Mesenchymal stem cell (in vitro differentiated cells and primary cell): Measurements from ENCODE around the gene ARHGAP24.

ENCODE experiments used
- DNase-seq: peaks from one replicate; pipeline ENCODE4 v3.0.0-alpha.2; 2013
- H2AFZ ChIP-seq: one replicate; pipeline ENCODE4 v1.6.1; 2013; ENCODE audit warnings: low read depth, mild to moderate bottlenecking, control low read depth, inconsistent platforms, low read length, moderate library complexity
- H2AK5ac ChIP-seq: 2 replicates; pipeline ENCODE4 v1.6.1; 2013; ENCODE audit warnings: low read length, moderate library complexity, mild to moderate bottlenecking, inconsistent platforms; ENCODE audit not compliant: severe bottlenecking
- H2BK120ac ChIP-seq: one replicate; pipeline ENCODE4 v1.6.1; 2013; ENCODE audit warnings: low read depth, mild to moderate bottlenecking, inconsistent platforms, low read length, moderate library complexity
- H2BK12ac ChIP-seq, 2 experiments: one replicate each; pipeline ENCODE4 v1.6.1; 2013; ENCODE audit warnings: inconsistent platforms in 2 of 2, low read length in 2 of 2, mild to moderate bottlenecking in 2 of 2, moderate library complexity in 2 of 2, control low read depth in 1 of 2
- H2BK15ac ChIP-seq: one replicate; pipeline ENCODE4 v1.6.1; 2013; ENCODE audit warnings: mild to moderate bottlenecking, low read depth, inconsistent platforms; ENCODE audit not compliant: poor library complexity, severe bottlenecking
- H2BK5ac ChIP-seq: 2 replicates; pipeline ENCODE4 v1.6.1; 2013; ENCODE audit warnings: low read depth, mild to moderate bottlenecking, low read length, control low read depth, inconsistent platforms; ENCODE audit not compliant: poor library complexity, severe bottlenecking
- H3K14ac ChIP-seq, 2 experiments: one replicate each; pipeline ENCODE4 v1.6.1; 2013; ENCODE audit warnings: inconsistent platforms in 2 of 2, low read length in 2 of 2, control low read depth in 1 of 2, mild to moderate bottlenecking in 1 of 2, moderate library complexity in 1 of 2
- H3K18ac ChIP-seq, 2 experiments: one replicate each; pipeline ENCODE4 v1.6.1; 2013; ENCODE audit warnings: inconsistent platforms in 2 of 2, low read length in 2 of 2, control low read depth in 1 of 2, low read depth in 1 of 2, mild to moderate bottlenecking in 1 of 2
- H3K23ac ChIP-seq, 2 experiments: one replicate each; pipeline ENCODE4 v1.6.1; 2013; ENCODE audit warnings: inconsistent platforms in 2 of 2, low read length in 2 of 2, mild to moderate bottlenecking in 2 of 2, moderate library complexity in 2 of 2, control low read depth in 1 of 2
- H3K27ac ChIP-seq: 2 replicates; pipeline ENCODE4 v1.5.1; 2013; ENCODE audit warnings: mild to moderate bottlenecking, moderate library complexity, low read length, control low read depth, inconsistent platforms; ENCODE audit not compliant: poor library complexity, severe bottlenecking
- H3K27me3 ChIP-seq, 2 experiments: 2 replicates each; pipeline versions ENCODE4 v1.6.1 to v1.7.0; 2013; ENCODE audit warnings: low read length in 2 of 2, mild to moderate bottlenecking in 2 of 2, moderate library complexity in 2 of 2, control low read depth in 1 of 2, inconsistent platforms in 1 of 2; ENCODE audit not compliant: control insufficient read depth in 1 of 2, insufficient read depth in 1 of 2
- H3K36me3 ChIP-seq, 2 experiments: 2 replicates each; pipeline versions ENCODE4 v1.6.1 to v1.7.0; 2013; ENCODE audit warnings: low read length in 2 of 2, control low read depth in 1 of 2, inconsistent platforms in 1 of 2, low read depth in 1 of 2, mild to moderate bottlenecking in 1 of 2; ENCODE audit not compliant: insufficient read depth in 2 of 2, control insufficient read depth in 1 of 2
- H3K4ac ChIP-seq, 2 experiments: one replicate each; pipeline ENCODE4 v1.6.1; 2013; ENCODE audit warnings: inconsistent platforms in 2 of 2, low read length in 2 of 2, mild to moderate bottlenecking in 2 of 2, moderate library complexity in 2 of 2, control low read depth in 1 of 2, low read depth in 1 of 2
- H3K4me1 ChIP-seq: 2 replicates; pipeline ENCODE4 v1.6.1; 2013; ENCODE audit warnings: low read depth, low read length, control low read depth; ENCODE audit not compliant: control insufficient read depth, insufficient read depth
- H3K4me2 ChIP-seq: 2 replicates; pipeline ENCODE4 v1.6.1; 2013; ENCODE audit warnings: low read length, mild to moderate bottlenecking, inconsistent platforms; ENCODE audit not compliant: poor library complexity, severe bottlenecking
- H3K4me3 ChIP-seq, 2 experiments: 2 replicates each; pipeline versions ENCODE4 v1.5.1 to v1.7.0; 2013; ENCODE audit warnings: low read length in 2 of 2, mild to moderate bottlenecking in 2 of 2, control low read depth in 1 of 2, low read depth in 1 of 2; ENCODE audit not compliant: insufficient read depth in 1 of 2
- H3K79me1 ChIP-seq: replicated peaks from 2 replicates; pipeline ENCODE4 v1.6.1; 2013; ENCODE audit warnings: mild to moderate bottlenecking, control low read depth, low read length, inconsistent platforms; ENCODE audit not compliant: poor library complexity, severe bottlenecking
- H3K9ac ChIP-seq: 2 replicates; pipeline ENCODE4 v1.7.0; 2013; ENCODE audit warnings: mild to moderate bottlenecking, low read length, moderate library complexity
- H3K9me3 ChIP-seq: 2 replicates; pipeline ENCODE4 v1.7.0; 2013; ENCODE audit warnings: mild to moderate bottlenecking, low read length; ENCODE audit not compliant: control insufficient read depth
- H4K8ac ChIP-seq: one replicate; pipeline ENCODE4 v1.6.1; 2013; ENCODE audit warnings: inconsistent platforms, mild to moderate bottlenecking, low read length, moderate library complexity
- H4K91ac ChIP-seq: one replicate; pipeline ENCODE4 v1.6.1; 2013; ENCODE audit warnings: mild to moderate bottlenecking, low read length, inconsistent platforms
- WGBS: methylation state at CpG from one replicate; pipeline ENCODE4 v1.1.7; 2013; ENCODE audit warnings: mixed read lengths; 5-methylcytosine and 5-hydroxymethylcytosine counted together

The ARHGAP24 gene

DNA sequence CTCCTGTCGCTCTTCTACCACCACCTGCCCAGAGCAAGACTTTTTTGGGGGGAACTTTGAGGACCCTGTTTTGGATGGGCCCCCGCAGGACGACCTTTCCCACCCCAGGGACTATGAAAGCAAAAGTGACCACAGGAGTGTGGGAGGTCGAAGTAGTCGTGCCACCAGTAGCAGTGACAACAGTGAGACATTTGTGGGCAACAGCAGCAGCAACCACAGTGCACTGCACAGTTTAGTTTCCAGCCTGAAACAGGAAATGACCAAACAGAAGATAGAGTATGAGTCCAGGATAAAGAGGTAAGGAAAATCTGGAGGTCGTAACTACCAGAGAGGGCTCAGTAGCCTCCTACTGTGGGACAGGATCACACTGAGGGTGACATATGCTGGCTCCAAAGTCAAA, 520.4 kb downstream of the ARHGAP24 start:
- Histone ChIP-seq H3K4me3 (no peak overlapping the region), H3K9me3 (no peaks in the 10 kb centered on the region), H3K36me3 (peaks cover 11 to 77% of the 10 kb centered on the region in 2 experiments), H3K4ac (no peak overlapping the region), H3K27ac (no peak overlapping the region), H3K18ac (no peak overlapping the region), H3K14ac (no peak overlapping the region), H3K27me3 (no peaks in the 10 kb centered on the region), H3K4me2 (peak overlapping the region; percentile 21), H3K79me1 (no peaks in the 10 kb centered on the region), H2BK5ac (no peak overlapping the region), H2AFZ (no peak overlapping the region), H3K4me1 (no peaks in the 10 kb centered on the region), H2AK5ac (no peak overlapping the region), H4K8ac (no peak overlapping the region), H2BK15ac (no peak overlapping the region), H3K9ac (no peak overlapping the region), H2BK120ac (no peak overlapping the region), H4K91ac (no peak overlapping the region), H3K23ac (no peak overlapping the region), H2BK12ac (no peak overlapping the region)
- no peak for DNase-seq
- 96% methylated on average over 6 of the region's 6 CpGs for WGBS

DNA sequence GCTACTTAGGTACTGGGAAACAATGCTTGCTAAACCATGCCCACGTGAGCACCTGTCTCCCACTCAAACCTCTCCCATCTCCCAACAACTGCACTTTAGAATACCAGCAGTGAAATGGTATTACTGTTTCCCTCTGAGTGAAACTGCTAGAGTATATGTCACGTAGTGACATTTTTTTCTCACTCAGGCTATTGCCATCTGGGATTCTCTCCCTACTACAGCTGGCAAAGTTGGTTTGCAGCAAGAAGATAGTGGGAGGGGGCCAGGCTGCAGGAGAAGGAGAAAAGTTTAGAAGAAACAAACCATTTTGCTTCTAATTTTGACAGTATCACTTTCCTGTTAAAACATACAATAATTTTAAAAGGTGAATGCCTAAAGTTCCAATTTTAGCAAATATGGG, 526.6 kb downstream of the ARHGAP24 start:
- no peak overlapping the region for H2AFZ ChIP-seq
- no peak overlapping the region for H3K4me2 ChIP-seq
- H3K23ac ChIP-seq = no peak overlapping the region
- no peak overlapping the region for H2AK5ac ChIP-seq
- WGBS = 80% methylated on average over 1 of the region's 2 CpGs
- H3K27ac ChIP-seq = no peak overlapping the region
- H4K8ac ChIP-seq = no peak overlapping the region
- no peak overlapping the region for H2BK120ac ChIP-seq
- no peak overlapping the region for H2BK15ac ChIP-seq
- no peak overlapping the region for H3K18ac ChIP-seq
- no peaks in the 10 kb centered on the region for H3K4me1 ChIP-seq
- no peak overlapping the region for H4K91ac ChIP-seq
- H3K14ac ChIP-seq = no peak overlapping the region
- H3K79me1 ChIP-seq = no peaks in the 10 kb centered on the region
- no peak for DNase-seq
- H2BK5ac ChIP-seq = no peak overlapping the region
- H3K4ac ChIP-seq = no peak overlapping the region
- no peak overlapping the region for H3K9ac ChIP-seq
- H3K4me3 ChIP-seq = no peak overlapping the region
- H3K36me3 ChIP-seq = peaks cover 0 to 74% of the 10 kb centered on the region in 2 experiments
- no peaks in the 10 kb centered on the region for H3K9me3 ChIP-seq
- no peak overlapping the region for H2BK12ac ChIP-seq
- no peaks in the 10 kb centered on the region for H3K27me3 ChIP-seq

DNA sequence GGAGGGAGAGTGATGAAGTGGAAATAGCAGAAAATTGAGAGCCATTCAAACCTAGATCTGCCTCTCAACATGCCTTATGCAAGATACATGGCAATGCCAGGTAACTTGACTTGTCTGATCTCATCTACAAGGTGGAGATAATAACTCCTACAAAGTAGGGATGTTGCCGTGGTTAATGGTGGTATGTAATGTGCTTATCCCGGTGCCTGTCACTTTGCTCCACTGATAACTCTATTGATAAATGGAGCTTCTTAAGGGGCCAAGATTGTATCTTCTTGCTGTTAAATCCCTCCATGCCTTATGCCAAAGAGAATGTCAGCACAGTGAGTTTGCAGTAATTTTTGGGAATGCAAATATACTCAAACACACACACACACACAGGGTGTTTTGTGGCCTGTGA, 529.1 kb downstream of the ARHGAP24 start:
- no peak overlapping the region for H3K18ac ChIP-seq
- H2BK120ac ChIP-seq = no peak overlapping the region
- no peak overlapping the region for H4K8ac ChIP-seq
- H3K4me2 ChIP-seq = no peak overlapping the region
- no peak overlapping the region for H2AFZ ChIP-seq
- no peak overlapping the region for H3K9ac ChIP-seq
- no peak for DNase-seq
- no peaks in the 10 kb centered on the region for H3K27me3 ChIP-seq
- H3K23ac ChIP-seq = no peak overlapping the region
- no peaks in the 10 kb centered on the region for H3K4me1 ChIP-seq
- H2BK5ac ChIP-seq = no peak overlapping the region
- WGBS = 100% methylated on average over 1 of the region's 2 CpGs
- H4K91ac ChIP-seq = no peak overlapping the region
- H3K79me1 ChIP-seq = no peaks in the 10 kb centered on the region
- peaks cover 0 to 66% of the 10 kb centered on the region in 2 experiments for H3K36me3 ChIP-seq
- no peak overlapping the region for H3K4me3 ChIP-seq
- no peaks in the 10 kb centered on the region for H3K9me3 ChIP-seq
- no peak overlapping the region for H2BK12ac ChIP-seq
- no peak overlapping the region for H2AK5ac ChIP-seq
- H3K27ac ChIP-seq = no peak overlapping the region
- no peak overlapping the region for H3K4ac ChIP-seq
- H2BK15ac ChIP-seq = no peak overlapping the region
- H3K14ac ChIP-seq = no peak overlapping the region

DNA sequence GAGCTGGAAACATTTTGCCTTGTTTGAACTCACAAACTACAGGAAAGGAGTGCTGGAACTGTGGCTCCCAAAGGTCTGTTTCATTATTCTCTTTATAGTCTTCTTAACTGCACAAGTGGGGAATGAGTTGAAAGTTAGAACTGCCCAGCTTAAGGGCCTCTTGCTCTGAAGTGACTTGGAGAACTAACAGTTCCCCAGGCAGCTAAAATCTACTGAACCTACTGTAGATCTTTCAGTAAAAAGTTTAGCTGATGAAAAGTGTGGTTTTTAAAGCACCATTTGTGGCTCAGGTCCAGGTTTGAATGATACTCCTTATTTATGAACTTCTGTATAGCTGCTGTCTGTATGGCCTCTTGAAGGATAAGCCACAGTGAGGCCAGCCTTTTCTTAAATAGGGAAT, 531.1 kb downstream of the ARHGAP24 start:
- H2AK5ac ChIP-seq = no peak overlapping the region
- H3K4me2 ChIP-seq = no peak overlapping the region
- no peak overlapping the region for H4K91ac ChIP-seq
- H3K27me3 ChIP-seq = no peaks in the 10 kb centered on the region
- no peak overlapping the region for H3K27ac ChIP-seq
- peaks cover 0 to 55% of the 10 kb centered on the region in 2 experiments for H3K36me3 ChIP-seq
- no peak overlapping the region for H3K18ac ChIP-seq
- H2BK12ac ChIP-seq = no peak overlapping the region
- H3K23ac ChIP-seq = no peak overlapping the region
- no peak overlapping the region for H2BK15ac ChIP-seq
- H3K4me3 ChIP-seq = no peak overlapping the region
- no peak for DNase-seq
- H4K8ac ChIP-seq = no peak overlapping the region
- no peaks in the 10 kb centered on the region for H3K79me1 ChIP-seq
- no peak overlapping the region for H2AFZ ChIP-seq
- H3K4me1 ChIP-seq = no peaks in the 10 kb centered on the region
- no peaks in the 10 kb centered on the region for H3K9me3 ChIP-seq
- H2BK120ac ChIP-seq = no peak overlapping the region
- H3K4ac ChIP-seq = no peak overlapping the region
- no peak overlapping the region for H3K9ac ChIP-seq
- no peak overlapping the region for H3K14ac ChIP-seq
- no peak overlapping the region for H2BK5ac ChIP-seq
